NCI-H2107 (cell line): ENCODE data around the gene ZNF24.
A peak's percentile ranks its signal among the peaks of the same experiment; 100 is the strongest.

Source experiments
- DNase-seq: peaks from one replicate; lab custom pipeline; 2025; lab: John Stamatoyannopoulos, UW

ZNF24 gene

DNA sequence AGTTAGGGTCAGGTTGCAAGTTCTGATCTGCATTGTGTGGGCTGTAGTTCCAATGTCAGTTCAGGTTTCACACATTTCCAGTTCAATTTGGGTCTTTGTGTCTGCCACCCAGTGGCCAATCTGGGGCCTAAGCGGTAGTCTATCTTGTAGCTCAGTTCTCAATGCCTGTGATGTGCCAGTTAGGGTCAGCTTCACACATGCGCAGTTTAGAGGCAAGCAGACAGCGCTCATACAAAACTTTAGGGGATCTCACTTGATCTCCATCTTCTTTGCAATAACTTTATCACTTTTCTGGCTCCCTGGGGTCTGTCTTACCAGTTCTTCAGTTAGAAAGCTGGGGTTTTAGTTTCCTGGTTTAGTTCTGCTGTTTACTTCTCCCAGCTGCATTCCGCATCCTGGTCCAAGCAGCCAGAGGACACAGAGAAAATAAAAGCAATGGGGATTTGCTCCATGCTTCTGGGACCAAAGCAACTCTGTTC is 11.0 kb upstream of the ZNF24 start:
- peak; percentile 64 for DNase-seq

DNA sequence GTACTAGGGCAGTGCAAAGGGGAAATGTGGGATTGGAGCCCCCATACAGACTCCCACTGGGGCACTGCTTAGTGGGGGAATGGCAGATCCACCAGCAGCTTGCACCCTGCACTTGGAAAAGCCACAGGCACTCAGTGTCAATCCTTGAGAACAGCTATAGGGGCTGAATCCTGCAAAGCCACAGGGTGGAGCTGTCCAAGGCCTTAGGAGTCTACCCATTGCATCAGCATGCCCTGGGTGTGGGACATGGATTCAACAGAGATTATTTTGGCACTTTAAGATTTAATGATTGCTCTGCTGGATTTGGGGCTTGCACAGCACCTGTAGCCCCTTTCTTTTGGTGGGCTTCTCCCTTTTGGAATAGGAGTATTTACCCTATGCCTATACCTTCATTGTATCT is 8.6 kb upstream of the ZNF24 start:
- no peak for DNase-seq

DNA sequence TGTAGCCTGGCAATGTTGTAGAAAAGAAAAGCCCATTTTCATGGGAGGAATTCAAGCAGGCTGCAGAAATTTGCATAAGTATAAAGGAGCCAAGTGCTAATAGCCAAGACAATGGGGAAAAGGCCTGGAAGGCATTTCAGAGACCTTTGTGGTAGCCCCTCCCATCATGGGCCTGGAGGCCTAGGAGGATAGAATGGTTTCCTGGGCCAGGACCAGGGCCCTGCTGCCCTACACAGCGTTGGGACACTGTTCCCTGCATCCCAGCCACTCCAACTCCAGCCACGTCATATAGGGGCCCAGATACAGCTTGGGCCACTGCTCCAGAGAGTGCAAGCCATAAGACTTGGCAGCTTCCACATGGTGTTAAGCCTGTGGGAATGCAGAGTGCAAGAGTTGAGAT is 8.1 kb upstream of the ZNF24 start:
- DNase-seq = no peak

DNA sequence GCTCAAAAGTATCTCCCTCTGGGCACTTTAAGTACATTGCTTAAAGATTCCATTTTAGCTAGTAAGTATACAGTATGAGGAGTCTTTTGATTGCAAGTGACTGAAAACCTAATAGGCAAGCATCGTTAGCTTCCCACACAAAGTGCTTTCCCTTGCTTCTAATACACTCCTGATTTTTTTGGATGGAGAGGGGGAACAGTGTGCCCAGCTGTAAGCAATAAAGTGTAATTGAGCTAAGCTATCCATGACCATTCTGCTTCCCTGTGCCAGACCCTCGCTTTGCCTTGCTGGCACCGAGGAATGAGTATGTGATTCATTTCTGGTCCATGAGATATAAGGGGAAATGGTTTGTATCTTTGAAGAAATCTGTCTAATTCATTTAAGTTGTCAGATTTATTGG is 3.8 kb upstream of the ZNF24 start:
- no peak for DNase-seq

DNA sequence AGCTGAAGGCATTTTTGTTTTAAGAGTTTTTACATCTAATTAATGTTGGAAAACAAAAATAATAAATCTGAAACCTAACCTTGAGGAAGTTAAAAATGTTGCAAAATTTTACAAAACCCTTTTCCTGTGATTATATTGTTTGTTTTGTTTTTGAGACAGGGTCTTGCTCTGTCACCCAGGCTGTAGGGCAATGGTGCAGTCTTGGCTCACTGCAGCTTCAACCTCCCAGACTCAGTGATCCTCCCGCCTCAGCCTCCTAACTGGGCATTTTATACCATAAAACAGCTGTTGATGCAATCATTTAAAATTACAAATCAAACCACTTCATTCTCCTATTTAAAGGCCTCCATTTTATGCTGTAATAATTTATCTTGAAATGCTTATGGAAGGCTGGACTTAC is 1.7 kb upstream of the ZNF24 start:
- DNase-seq = no peak

DNA sequence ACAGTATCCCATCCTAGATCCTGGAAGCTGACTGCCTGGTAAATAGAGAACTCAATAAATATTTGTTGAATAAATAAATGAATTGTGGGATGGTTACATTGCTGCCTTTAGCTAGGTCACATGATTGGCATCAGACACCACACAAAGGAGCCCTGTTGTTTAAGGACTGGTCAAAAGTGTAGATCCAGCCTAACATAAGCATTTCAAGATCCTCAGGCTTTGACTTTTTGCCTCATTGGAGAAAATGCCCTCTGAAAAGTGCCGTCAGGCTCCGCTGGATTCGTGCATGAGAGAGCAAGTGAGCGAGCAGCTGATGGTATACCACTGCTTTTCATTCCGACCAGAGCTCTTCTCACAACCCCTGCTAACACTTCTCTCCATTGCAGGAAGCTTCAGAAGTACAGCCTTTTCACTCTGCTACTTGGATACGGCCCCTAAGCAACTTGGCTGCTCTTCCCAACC is 1.3 kb upstream of the ZNF24 start:
- DNase-seq = peak; percentile 22

DNA sequence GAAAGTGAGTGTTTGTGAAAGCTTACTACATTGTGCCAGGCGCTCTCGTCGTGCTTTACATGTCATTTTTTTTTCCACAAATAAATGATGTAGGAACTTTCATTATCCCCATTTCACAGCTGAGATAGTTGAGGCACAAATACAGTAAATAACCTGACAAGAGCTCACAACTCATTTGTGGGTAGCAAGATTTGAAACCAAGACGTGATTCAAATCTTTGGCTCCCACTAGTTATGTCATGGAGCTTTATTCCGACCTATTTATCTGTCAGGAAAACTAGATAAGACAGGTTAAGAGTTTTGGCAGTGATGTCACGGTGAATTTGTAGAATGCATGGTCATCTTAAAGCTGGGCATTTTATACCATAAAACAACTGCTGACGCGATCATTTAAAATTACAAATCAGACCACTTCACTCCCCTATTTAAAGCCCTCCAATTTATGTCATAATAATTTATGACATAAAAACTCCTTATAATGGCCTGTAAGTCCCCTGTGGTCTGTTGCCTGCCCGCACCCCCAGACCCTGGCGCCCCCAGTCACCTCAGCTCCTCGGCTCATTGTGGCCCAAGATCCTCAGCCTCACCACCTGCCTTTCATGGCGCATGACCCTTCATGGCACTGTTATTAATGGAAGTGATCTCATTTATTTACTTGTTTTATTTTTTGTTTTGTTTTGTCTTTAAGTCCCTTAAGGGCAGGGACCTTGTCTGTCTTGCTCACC is 678 bp upstream of the ZNF24 start:
- DNase-seq = no peak

DNA sequence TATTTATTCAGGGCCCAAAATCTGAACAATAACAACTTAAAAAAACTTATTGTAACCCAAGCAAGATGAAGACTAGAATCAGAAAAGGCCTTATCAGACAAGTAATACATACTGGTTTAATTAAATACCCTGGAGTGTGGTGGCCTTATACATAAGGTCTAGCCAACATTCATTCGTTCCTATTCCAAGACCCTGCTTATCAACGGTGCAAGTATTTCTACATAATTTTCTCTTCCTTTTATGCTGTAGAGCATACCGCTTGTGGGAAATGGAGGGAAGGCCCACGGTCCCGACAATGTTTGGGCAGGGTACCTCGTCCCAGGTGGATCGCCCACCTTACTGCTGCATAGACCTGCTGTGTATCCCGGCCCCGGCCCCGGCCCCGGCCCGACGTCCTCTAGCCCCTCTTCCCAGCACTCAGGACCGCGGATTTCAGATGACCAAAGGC is 708 bp downstream of the ZNF24 start:
- no peak for DNase-seq

DNA sequence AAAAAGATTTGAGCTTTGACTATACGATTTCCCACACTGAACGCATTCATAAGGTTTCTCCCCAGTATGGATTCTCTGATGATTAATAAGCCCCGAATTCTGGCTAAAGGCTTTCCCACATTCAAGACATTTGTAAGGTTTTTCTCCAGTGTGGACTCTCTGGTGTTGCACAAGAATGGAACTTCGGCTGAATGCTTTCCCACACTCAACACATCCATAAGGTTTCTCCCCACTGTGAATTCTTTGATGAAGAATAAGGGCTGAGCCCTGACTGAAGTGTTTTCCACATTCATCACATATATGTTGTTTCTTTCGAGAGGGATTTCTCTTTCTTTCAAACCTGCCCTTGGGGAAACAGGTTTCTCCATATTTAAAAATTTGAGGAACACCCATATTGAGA is 6.9 kb downstream of the ZNF24 start:
- DNase-seq = no peak

DNA sequence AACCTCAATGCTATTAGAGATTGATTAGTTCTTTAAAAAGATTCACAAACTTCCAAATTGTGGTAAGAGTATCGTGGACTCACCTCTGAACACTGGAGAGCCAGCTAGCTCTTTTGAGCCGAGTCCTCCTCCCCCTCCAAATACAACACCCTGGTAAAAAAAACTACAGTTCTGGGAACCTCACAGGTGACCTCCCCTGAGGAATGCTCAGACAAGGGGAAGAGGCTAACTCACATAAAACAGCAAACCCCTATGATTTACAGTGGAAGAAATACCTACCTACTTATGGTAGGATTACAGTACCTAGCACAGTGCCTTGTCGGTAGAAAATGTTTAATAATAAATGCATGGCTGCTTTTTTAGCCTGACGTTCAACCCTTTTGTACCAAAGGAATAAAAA is 8.4 kb downstream of the ZNF24 start:
- DNase-seq = no peak

DNA sequence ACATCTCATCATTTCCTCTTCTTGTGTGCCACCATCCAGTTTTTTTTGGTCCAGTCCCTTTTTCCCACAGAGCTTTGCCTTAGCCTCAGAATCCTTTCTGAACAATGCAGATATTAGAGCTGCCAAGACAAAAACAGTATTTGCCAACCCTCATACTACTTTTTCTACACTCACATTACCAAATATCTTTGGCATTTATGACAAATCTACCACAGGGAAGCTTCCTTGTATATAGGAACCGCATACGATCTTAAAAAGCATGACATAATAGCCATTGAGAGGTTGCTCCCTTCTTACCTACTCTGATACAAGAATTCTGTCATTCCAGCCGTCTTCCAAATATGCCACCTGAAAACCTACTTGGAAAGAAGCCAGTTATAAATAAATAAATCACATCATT is 9.4 kb downstream of the ZNF24 start:
- no peak for DNase-seq

DNA sequence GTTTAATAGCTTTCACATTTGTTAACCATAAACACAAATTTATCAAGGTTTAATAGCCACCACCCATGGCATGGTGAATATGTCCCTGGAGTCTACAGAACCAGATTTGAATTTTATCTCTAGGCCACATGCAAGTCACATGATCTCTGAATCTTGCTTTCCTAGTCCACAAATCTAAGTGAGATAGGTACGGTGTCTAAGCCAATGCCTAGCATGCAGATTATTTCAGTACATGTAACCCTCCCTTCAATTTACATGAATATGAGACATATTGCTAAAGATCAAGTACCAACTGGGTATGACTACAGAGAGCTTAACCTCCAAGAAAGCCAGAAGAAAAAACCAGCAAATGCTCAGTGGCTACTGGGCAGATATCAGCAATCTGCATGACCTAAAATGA is 10.0 kb downstream of the ZNF24 start:
- no peak for DNase-seq

DNA sequence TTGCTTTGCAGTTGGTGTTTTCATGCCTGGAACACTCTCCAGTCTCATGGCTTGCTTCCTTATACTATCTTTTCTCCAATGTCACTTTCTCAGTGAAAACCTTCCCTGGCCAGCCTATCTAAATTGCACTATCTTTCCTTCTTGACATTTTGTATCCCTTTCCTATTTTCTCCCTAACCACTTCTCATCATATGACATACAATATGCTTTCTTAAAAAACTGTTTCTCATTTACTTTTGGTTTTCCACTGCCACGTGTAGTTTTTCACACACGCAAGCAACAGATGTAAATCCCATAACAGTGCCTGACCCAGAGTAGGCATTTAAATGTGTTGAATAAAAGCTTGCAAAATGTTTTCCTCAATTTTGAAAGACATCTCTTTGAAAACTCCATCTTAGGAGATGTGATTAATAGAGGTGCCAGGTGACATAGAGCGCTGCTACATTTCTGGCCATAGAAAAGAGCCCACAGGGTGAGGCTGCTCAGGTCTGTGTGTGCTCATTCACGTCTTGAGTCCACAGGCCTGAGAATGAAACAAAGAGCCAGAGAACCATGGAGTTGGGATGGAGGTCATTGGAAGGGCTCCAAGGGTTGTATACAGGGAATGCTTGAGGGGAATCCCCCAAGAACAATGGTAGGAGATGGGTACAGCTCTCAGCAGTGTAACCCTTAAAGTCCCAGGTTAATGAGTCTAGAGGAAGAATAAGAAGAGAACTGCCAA is 12.7 kb downstream of the ZNF24 start:
- DNase-seq = no peak

DNA sequence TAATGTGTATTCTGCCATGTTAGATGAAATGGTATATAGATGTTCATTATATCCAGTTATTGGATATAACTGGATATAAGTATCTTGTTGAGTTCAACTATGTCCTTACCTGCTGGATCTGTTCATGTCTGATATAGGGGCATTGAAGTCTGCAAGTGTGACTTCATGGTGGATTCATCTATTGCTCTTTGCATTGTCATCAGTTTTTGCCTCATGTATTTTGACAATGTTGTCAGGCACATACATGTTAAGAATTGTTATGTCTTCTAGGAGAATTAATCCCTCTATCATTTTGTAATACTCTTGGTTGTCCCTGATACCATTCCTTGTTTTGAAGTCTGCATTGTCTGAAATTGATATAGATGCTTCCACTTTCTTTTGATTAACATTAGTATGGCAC is 15.4 kb downstream of the ZNF24 start:
- no peak for DNase-seq

DNA sequence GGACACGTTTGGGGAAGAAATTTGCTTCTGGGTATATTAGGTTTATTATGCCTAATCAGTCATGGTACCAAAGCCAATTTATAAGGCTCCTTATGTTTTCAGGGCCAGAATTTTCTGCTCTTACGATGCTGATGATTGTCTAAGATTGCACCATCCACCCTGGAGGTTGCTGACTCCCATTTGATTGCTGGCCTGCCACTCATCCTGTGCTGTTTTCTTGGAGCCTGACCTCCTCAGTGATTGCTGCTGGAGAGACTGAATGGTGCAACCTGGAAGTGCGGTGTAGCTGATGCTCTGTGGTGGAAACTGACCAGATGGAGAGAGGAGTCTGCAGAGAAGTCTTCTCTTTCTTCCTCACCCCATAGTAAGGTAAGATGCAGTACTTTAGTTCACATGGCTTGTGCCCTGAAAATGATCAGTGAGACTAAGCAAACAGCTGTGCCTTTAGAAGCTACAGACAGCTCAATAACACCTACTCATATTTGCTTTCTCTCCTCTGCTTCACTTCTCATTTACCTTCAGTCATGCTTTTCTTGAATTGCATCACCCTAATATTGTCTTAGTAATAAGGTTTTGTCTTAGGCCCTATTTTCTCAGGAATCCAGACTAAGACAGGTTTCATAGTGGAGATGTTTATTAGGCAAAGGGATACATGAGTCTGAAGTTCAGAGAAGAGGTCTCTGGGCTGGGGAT is 17.4 kb downstream of the ZNF24 start:
- no peak for DNase-seq

DNA sequence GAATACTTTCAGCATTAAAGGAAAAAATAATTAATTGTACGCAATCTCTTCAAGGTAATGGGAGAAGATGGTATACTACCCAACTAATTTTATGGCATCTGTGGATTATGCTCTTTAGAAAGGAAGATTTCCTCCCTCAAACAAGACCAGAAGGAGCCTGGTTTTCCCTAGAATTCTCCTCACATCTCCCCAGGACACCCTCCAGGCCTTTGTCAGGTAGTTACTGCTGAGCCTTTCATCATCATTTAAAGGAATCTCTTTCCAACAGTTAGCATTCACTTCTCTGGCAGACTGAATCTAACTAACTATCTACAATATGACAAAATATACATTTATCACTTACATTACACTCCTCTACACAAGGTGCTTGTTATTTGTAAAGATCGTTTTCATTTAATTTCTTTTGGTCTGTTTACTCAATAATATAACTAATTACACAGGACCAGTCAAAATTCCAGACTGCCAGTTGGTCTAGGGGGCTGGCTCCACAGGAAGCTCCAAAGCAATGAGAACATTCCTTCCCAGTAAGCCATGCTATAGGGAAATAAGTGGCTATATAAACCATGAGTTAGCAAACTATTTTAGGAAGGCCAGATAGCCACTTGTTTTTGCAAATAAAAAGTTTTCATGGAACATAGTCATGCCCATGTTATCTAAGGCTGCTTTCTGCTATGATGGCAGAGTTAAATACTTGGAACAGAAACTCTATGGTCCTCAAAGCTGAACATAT is 19.1 kb downstream of the ZNF24 start:
- no peak for DNase-seq

DNA sequence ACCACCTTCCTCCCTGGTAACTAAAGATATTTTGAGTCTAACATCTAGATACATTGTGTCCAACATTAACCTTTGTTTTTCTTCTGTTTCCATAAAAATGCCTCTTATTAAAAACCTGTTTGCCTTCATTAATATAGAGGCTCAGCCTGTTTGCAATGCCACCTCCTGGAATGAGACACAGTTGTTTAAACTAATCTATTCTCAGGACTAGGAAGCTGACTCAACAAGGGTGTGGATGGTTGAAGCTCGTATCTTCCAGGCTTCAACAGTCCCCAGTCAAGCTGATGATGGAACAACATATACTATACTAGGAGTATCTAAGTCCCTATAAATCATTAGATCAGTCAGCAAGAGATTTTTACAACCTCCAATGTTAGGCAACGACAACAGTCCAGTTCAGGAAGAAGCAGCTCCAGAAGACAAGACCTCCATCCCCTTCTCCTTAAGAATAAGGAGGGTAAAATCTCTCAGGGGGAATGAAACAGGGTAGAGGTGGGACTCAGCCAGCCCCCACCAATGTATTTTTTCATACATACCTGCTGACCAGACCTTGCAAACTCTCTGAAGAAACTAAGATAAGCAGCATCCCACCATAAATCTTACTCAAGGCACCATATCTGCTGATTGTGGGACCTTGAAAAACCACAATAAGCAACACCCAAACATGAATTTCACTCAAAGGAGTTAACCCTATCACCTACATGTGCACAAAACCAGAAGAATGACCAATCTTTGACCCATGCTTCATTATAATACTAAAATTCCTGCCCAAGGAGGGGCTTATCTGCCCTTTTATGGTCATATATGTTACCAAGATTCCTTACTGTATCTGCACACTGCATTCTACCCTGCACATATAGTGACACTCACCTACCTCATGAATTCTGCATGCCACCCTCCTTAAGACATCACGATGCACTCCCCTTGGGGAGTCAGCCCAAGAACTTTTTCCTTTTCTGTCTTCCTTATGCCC is 21.4 kb downstream of the ZNF24 start:
- DNase-seq = no peak

DNA sequence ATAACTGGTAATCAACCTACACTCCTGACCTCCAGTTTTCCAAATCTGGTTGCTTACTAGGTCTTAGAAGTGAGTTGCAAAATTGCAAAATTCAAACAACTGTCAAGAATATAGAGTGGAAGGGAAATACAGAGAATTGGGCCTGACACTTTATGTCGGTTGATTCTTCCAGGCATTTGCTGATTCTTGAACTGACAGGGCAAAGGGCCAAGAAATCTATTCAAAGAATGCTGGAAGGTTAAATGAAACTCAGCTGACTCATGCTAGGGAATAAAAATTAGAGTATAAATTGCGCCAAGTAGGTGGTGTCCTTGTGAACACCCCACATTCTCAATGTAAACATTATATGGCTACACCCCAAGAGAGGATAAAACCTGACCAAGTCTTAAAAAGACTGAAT is 32.7 kb downstream of the ZNF24 start:
- no peak for DNase-seq

DNA sequence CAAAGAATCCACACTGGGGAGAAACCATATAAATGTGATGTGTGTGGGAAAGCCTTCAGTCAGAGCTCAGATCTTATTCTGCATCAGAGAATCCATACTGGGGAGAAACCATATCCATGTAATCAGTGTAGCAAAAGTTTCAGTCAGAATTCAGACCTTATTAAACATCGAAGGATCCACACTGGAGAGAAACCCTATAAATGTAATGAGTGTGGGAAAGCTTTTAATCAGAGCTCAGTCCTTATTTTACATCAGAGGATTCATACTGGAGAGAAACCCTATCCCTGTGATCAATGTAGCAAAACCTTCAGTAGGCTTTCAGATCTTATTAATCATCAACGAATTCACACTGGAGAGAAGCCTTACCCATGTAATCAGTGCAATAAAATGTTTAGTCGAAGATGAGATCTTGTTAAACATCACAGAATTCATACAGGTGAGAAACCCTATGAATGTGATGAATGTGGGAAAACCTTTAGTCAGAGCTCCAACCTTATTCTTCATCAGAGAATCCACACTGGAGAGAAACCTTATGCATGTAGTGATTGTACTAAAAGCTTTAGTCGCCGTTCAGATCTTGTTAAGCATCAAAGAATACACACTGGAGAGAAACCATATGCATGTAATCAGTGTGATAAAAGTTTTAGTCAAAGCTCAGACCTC is 37.5 kb downstream of the ZNF24 start:
- no peak for DNase-seq

DNA sequence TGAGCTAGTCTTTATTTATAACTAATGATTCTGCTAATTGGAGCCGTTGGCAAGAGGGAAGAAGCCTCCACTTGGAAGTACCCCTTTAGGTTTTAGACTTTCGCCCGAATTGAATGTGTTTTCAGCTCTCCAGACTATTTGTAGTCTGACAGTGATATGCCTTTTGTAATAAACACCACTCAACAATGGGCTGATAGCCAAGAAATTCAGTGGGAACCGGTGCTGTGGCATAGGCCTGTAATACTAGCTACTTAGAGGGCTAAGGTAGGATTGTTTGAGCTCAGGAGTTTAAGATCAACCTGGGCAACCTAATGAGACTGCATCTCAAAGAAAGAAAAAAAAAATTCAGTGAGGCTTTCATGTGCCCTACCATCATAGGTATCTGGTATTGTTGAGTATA is 40.6 kb downstream of the ZNF24 start:
- DNase-seq = no peak

DNA sequence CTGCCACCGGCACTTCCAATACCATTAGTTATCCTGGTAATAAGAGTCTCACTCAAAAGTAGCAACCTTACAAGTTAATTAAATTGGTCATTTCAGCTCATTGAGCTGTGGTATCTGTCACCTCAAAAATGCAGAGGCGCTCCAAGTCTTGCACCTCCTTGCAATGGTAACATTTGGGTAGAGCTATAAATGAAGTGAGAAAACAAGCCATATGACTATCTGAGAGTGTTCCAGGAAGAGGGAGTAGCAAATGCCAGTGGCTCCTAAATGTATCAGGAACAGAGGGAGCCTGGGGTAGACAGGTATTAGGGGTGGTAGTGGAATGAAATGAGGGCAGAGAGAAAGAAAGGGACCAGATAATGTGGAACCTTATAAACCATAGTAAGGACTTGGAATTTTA is 48.2 kb downstream of the ZNF24 start:
- DNase-seq = no peak
